Stromal cell of bone marrow (primary cell): ENCODE results near the gene RAB3GAP1.
"Not testable (repeated sequence)": the region's sequence is repeated elsewhere in the genome, so short reads cannot be mapped to it uniquely, and the experiment has no call there.

Source experiments
- DNase-seq: peaks from one replicate; pipeline ENCODE4 v3.0.0-alpha.2; 2012; ENCODE audit warnings: low read depth

The RAB3GAP1 gene

GRCh38 chr2:135055182-135055786 is 3.2 kb downstream of the RAB3GAP1 start:
- DNase-seq = peak; percentile 32

- no peak for DNase-seq
Measured at GRCh38 chr2:135056790-135057189, 4.7 kb downstream of the RAB3GAP1 start.

- no peak for DNase-seq
Measured at GRCh38 chr2:135059577-135059976, 7.5 kb downstream of the RAB3GAP1 start.

- DNase-seq = no peak
Measured at GRCh38 chr2:135063210-135063609, 11.1 kb downstream of the RAB3GAP1 start.

- no peak for DNase-seq
Measured at GRCh38 chr2:135064149-135064548, 12.1 kb downstream of the RAB3GAP1 start.

GRCh38 chr2:135066710-135067109 is 14.6 kb downstream of the RAB3GAP1 start:
- DNase-seq = no peak

GRCh38 chr2:135072125-135072997 is 20.3 kb downstream of the RAB3GAP1 start:
- no peak for DNase-seq

GRCh38 chr2:135074216-135074615 is 22.1 kb downstream of the RAB3GAP1 start:
- DNase-seq = no peak

GRCh38 chr2:135076556-135076955 is 24.5 kb downstream of the RAB3GAP1 start:
- no peak for DNase-seq

- DNase-seq = no peak
Measured at GRCh38 chr2:135078417-135078816, 26.3 kb downstream of the RAB3GAP1 start.

GRCh38 chr2:135086222-135086621 is 34.1 kb downstream of the RAB3GAP1 start:
- no peak for DNase-seq

GRCh38 chr2:135089597-135089996 is 37.5 kb downstream of the RAB3GAP1 start:
- not testable (repeated sequence) for DNase-seq

GRCh38 chr2:135091681-135092080 is 39.6 kb downstream of the RAB3GAP1 start:
- DNase-seq = no peak

- no peak for DNase-seq
Measured at GRCh38 chr2:135093193-135093592, 41.1 kb downstream of the RAB3GAP1 start.

GRCh38 chr2:135093670-135094330 is 41.7 kb downstream of the RAB3GAP1 start:
- no peak for DNase-seq

GRCh38 chr2:135094508-135094907 is 42.4 kb downstream of the RAB3GAP1 start:
- no peak for DNase-seq

GRCh38 chr2:135095591-135095990 is 43.5 kb downstream of the RAB3GAP1 start:
- DNase-seq = no peak

- no peak for DNase-seq
Measured at GRCh38 chr2:135096665-135097446, 44.8 kb downstream of the RAB3GAP1 start.

GRCh38 chr2:135097532-135098231 is 45.6 kb downstream of the RAB3GAP1 start:
- DNase-seq = no peak

- no peak for DNase-seq
Measured at GRCh38 chr2:135099802-135100483, 47.9 kb downstream of the RAB3GAP1 start.

- DNase-seq = no peak
Measured at GRCh38 chr2:135103843-135104242, 51.8 kb downstream of the RAB3GAP1 start.
